Cardiac septum (tissue), 1 donor: ENCODE measurements around the gene ADAMTS15. TPM values are rescaled to one million over a fixed set of nuclear protein-coding genes. Genes with fewer than 3 reads are reported as not detected.

Experiments used
- DNase-seq: peaks from one replicate; pipeline ENCODE4 v3.0.0-alpha.2; 2020; ENCODE audit warnings: low spot score
- intact Hi-C: fragments of 100-400 bp; cut with DNase I; formaldehyde crosslinking; loops from one replicate; pipeline ENCODE4 v1.14.0; 2022
- total RNA-seq: library from RNA; stranded (reverse); fragmentation: NEBNext Ultra II Directional; extraction: Animal tissue kit (Norgen Biotek cat#: 25700); gene quantifications from one replicate; pipeline ENCODE4 v1.2.1, GENCODE V29; 2021
- donor health status: DM: no; HTN: no; CAD: no.

Gene ADAMTS15
- total RNA-seq, 1 donor from 2014 or later, result 8.5 TPM

- DNase-seq, result no peak
- intact Hi-C loops, result no loop called here
Observed at GRCh38 chr11:130488848-130489584, 40.6 kb downstream of the ADAMTS15 start.

GRCh38 chr11:130489716-130490115 is 41.3 kb downstream of the ADAMTS15 start:
- intact Hi-C loops, result no loop called here
- DNase-seq, result no peak

GRCh38 chr11:130490682-130491449 is 42.4 kb downstream of the ADAMTS15 start:
- intact Hi-C loops, result no loop called here
- DNase-seq, result no peak

GRCh38 chr11:130498181-130498580 is 49.7 kb downstream of the ADAMTS15 start:
- intact Hi-C loops, result no loop called here
- no peak for DNase-seq

- DNase-seq, result no peak
- intact Hi-C loops, result no loop called here
Observed at GRCh38 chr11:130499828-130500227, 51.4 kb downstream of the ADAMTS15 start.

GRCh38 chr11:130504317-130504716 is 55.9 kb downstream of the ADAMTS15 start:
- intact Hi-C loops, result no loop called here
- no peak for DNase-seq

GRCh38 chr11:130508913-130509312 is 60.5 kb downstream of the ADAMTS15 start:
- no peak for DNase-seq
- intact Hi-C loops, result no loop called here

- intact Hi-C loops, result no loop called here
- no peak for DNase-seq
Observed at GRCh38 chr11:130509942-130510341, 61.5 kb downstream of the ADAMTS15 start.

GRCh38 chr11:130510407-130511006 is 62.1 kb downstream of the ADAMTS15 start:
- intact Hi-C loops, result no loop called here
- no peak for DNase-seq

GRCh38 chr11:130511765-130512164 is 63.3 kb downstream of the ADAMTS15 start:
- intact Hi-C loops, result no loop called here
- DNase-seq, result no peak

- intact Hi-C loops, result no loop called here
- no peak for DNase-seq
Observed at GRCh38 chr11:130512662-130513061, 64.2 kb downstream of the ADAMTS15 start.

GRCh38 chr11:130513132-130513531 is 64.7 kb downstream of the ADAMTS15 start:
- intact Hi-C loops, result no loop called here
- no peak for DNase-seq

GRCh38 chr11:130514316-130514715 is 65.9 kb downstream of the ADAMTS15 start:
- no peak for DNase-seq
- intact Hi-C loops, result no loop called here

- DNase-seq, result no peak
- intact Hi-C loops, result no loop called here
Observed at GRCh38 chr11:130514851-130515250, 66.4 kb downstream of the ADAMTS15 start.

- no peak for DNase-seq
- intact Hi-C loops, result no loop called here
Observed at GRCh38 chr11:130515829-130516553, 67.5 kb downstream of the ADAMTS15 start.

- DNase-seq, result no peak
- intact Hi-C loops, result no loop called here
Observed at GRCh38 chr11:130516554-130517505, 68.4 kb downstream of the ADAMTS15 start.

- DNase-seq, result no peak
- intact Hi-C loops, result no loop called here
Observed at GRCh38 chr11:130518164-130518680, 69.8 kb downstream of the ADAMTS15 start.

- DNase-seq, result no peak
- intact Hi-C loops, result no loop called here
Observed at GRCh38 chr11:130519128-130519932, 70.9 kb downstream of the ADAMTS15 start.
